Epithelial cell of proximal tubule (primary cell): Measurements from ENCODE around the gene IFNE. TPM values are rescaled to one million over a fixed set of nuclear protein-coding genes. Genes with fewer than 3 reads are reported as not detected.
"Not testable (repeated sequence)": the region's sequence is repeated elsewhere in the genome, so short reads cannot be mapped to it uniquely, and the experiment has no call there.

Source experiments
- DNase-seq: peaks from one replicate; pipeline ENCODE4 v3.0.0-alpha.2; 2011; ENCODE audit warnings: low read depth
- H3K4me3 ChIP-seq: 2 replicates; pipeline ENCODE4 v1.5.1; 2011; ENCODE audit warnings: low read depth, mild to moderate bottlenecking, low read length
- total RNA-seq: library from RNA; depleted of rRNA; stranded (reverse); fragments of >200 nt; gene quantifications from 2 replicates; pipeline ENCODE4 v1.2.3, GENCODE V29; 2015
- TF ChIP-seq, protein P1 (sequence below): conservative IDR thresholded peaks from 2 replicates; pipeline ENCODE4 v1.5.1; 2012; ENCODE audit warnings: low read depth, mild to moderate bottlenecking, low read length

The IFNE gene
- total RNA-seq, 1 donor from 2014 or later = not detected

DNA sequence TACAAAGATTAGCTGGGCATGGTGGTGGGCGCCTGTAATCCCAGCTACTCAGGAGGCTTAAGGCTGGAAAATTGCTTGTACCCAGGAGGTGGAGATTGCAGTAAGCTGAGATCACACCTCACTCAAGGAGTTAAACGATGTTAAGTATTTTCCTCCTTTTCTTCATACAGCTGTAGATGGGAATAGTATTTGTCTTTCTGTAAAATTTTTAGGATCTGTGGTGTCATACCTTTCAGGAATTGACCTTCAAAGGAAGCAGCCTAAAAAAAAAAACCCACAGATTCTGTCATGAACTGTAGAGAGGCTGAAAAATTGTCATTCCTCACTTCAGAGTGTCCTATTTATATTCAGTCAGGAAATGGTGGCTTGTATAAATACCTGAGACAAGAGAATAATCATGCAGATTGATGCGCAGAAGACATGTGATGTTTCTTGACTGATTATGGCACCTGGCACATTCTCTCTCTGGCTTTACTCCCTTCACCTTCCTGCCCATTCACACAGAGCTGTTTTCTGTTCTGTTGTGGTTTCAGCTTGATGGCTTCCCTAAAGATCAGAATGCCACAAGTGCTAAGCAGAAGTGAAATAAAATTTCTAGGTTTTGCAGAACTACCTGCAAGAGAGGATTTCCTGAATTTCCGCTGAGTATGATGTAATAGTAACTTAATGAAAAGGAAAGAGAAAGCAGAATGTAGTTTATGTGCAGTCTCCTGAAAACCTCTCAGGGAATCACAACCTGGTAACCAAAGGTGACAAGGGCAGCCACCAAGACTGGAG lies 38.1 kb downstream of the IFNE start:
- no peak overlapping the region for H3K4me3 ChIP-seq
- DNase-seq = no peak
- TF ChIP-seq, protein P1, sequence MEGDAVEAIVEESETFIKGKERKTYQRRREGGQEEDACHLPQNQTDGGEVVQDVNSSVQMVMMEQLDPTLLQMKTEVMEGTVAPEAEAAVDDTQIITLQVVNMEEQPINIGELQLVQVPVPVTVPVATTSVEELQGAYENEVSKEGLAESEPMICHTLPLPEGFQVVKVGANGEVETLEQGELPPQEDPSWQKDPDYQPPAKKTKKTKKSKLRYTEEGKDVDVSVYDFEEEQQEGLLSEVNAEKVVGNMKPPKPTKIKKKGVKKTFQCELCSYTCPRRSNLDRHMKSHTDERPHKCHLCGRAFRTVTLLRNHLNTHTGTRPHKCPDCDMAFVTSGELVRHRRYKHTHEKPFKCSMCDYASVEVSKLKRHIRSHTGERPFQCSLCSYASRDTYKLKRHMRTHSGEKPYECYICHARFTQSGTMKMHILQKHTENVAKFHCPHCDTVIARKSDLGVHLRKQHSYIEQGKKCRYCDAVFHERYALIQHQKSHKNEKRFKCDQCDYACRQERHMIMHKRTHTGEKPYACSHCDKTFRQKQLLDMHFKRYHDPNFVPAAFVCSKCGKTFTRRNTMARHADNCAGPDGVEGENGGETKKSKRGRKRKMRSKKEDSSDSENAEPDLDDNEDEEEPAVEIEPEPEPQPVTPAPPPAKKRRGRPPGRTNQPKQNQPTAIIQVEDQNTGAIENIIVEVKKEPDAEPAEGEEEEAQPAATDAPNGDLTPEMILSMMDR = no peak

DNA sequence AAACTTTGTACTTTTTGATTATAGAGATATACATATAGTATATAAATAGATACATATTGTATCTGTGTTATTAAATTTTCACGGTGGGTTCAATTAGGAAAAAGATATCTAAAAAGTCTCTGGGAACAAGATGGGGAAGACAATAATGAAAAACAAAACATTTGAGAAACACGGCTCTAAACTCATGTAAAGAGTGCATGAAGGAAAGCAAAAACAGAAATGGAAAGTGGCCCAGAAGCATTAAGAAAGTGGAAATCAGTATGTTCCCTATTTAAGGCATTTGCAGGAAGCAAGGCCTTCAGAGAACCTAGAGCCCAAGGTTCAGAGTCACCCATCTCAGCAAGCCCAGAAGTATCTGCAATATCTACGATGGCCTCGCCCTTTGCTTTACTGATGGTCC lies 42.0 kb downstream of the IFNE start, which contains the start of gene IFNA1:
IFNA1 (plus strand) TSS at position 301 of the 400 bp plus-strand sequence; CDS start at position 370, 69 bp downstream.
- no peak for DNase-seq
- TF ChIP-seq, protein P1 = no peak
- H3K4me3 ChIP-seq = no peak within 1 kb of the TSS

DNA sequence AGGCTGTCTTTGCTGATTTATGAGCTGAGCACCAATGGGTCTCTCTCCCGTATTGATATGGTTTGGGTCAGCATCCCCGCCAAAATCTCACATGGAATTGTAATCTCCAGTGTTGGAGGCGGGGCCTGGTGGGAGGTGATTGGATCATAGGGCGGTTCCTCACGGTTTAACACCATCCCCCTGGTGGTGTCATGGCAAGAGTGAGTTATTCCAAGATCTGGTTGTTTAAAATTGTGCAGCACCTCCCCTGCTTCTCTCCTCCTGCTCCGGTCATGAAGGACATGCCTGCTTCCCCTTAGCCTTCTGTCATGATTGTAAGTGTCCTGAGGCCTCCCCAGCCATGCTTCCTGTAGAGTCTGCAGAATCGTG lies 47.1 kb downstream of the IFNE start:
- DNase-seq, H3K4me3 ChIP-seq: not testable (repeated sequence)

DNA sequence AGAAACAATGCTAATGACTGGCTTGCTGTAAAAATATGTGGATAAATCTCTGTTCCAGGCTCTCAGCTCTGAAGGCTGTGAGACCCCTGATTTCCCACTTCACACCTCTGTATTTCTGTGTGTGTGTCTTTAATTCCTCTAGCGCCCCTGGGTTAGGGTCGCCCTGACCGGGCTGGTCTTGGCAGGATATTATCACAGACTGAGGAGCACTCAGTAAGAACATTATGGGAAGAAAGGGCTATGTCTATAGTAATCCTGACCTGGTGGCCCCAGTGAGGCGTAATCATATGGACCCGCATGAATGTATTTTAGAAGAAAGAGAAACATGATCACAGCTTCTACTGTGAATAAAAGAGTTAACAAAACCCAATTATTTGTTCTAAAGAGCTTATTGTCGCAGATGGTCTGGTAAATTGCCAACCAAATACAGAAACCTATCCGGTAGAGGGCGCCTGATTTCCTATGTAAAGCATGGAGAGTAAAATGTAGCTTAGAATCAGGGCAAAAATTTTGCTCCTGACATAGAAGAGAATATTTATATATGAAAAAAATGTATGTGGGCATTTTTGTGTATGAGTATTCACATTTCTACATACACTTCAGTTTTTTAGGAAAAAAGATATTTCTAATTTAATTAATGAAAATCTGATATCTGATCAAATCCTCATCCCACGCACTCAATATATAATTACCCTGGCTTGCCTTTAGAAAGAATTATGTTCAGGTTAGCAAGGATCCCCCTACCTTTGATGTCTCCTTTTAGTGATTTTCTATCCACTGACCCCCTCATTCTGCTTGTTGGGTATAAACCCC lies 47.7 kb downstream of the IFNE start:
- TF ChIP-seq, protein P1 = peak; percentile 63
- no peak for DNase-seq

DNA sequence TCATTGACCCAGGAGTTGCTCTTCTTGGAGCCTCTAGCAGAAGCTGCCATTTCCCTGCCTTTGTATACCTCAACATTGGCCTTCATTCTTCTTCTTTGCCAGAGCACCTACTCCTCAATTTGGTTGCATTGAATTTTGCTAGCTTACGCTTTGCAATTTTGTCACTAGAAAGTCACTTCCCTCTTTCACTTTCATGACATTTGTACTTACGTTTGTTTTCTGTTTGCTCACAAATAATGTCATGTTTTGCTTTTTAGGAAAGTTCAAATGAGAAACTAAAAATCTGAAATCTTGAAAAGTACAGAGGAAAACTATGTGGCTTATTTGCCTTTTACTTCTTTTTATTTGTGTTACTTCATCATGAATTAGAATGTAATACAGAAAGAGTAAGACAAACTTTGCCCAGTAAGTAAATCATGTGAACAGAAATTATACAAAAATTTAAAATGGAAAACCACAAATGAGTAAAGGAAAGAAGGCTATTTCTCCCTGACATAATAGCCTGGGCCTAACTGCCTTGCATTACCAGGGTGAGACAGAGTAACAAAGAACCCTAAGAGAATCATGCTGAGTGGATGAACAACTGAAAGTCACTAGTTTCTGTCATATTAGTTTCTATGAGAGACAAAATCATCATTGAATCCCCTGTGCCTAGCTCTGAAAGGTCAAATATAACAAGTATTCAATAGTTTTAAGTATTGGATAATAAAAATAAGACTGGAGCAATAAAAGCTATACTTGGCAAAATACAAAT lies 49.3 kb downstream of the IFNE start:
- no peak for DNase-seq
- no peak overlapping the region for H3K4me3 ChIP-seq
- TF ChIP-seq, protein P1 = no peak

More for the DNA sequence above, 47.7 kb downstream of the IFNE start:
- no peak overlapping the region for H3K4me3 ChIP-seq

Other genes with a start within 250 kb of the IFNE start
- gene IFNA14, start 242.3 kb downstream of the IFNE start, total RNA-seq = not detected in 2 replicates
- gene IFNA5, start 177.0 kb downstream of the IFNE start, total RNA-seq = not detected in 2 replicates
- gene KLHL9, start 146.9 kb downstream of the IFNE start, total RNA-seq = 13.1 and 16.8 TPM in 2 replicates
- gene IFNA6, start 131.4 kb downstream of the IFNE start, total RNA-seq = not detected in 2 replicates
- not detected in 2 replicates for gene IFNA13, start 114.3 kb downstream of the IFNE start, total RNA-seq
- gene IFNA2, start 96.9 kb downstream of the IFNE start, total RNA-seq = not detected in 2 replicates
- not detected in 2 replicates for gene IFNA8, start 73.2 kb downstream of the IFNE start, total RNA-seq
- gene IFNA1, start 41.9 kb downstream of the IFNE start, total RNA-seq = not detected in 2 replicates